OCI-LY7 (cell line): ENCODE results near the gene GRAMD1B.

Experiments
- CTCF ChIP-seq: fragments of 200-600 bp; sonication (generic); conservative IDR thresholded peaks from 2 replicates; pipeline ENCODE4 v1.5.1; 2014; ENCODE audit warnings: mild to moderate bottlenecking, antibody characterized with exemption, low read length, moderate library complexity, mixed read lengths
- EZH2phosphoT487 ChIP-seq: fragments of 200-600 bp; sonication (generic); IDR thresholded peaks from 2 replicates; pipeline ENCODE4 v1.6.1; 2018; ENCODE audit warnings: low read depth, borderline replicate concordance, mild to moderate bottlenecking, mixed run types, antibody characterized with exemption, low read length, moderate library complexity, mixed read lengths

GRCh38 chr11:123517559-123518364 lies 87.7 kb downstream of the GRAMD1B start:
- TF ChIP-seq EZH2phosphoT487: no peak
- no peak for TF ChIP-seq CTCF
